ENCODE measurements around the gene GOLGA8K.
"Not testable (repeated sequence)": the region's sequence is repeated elsewhere in the genome, so short reads cannot be mapped to it uniquely, and the experiment has no call there.

The GOLGA8K gene, protein sequence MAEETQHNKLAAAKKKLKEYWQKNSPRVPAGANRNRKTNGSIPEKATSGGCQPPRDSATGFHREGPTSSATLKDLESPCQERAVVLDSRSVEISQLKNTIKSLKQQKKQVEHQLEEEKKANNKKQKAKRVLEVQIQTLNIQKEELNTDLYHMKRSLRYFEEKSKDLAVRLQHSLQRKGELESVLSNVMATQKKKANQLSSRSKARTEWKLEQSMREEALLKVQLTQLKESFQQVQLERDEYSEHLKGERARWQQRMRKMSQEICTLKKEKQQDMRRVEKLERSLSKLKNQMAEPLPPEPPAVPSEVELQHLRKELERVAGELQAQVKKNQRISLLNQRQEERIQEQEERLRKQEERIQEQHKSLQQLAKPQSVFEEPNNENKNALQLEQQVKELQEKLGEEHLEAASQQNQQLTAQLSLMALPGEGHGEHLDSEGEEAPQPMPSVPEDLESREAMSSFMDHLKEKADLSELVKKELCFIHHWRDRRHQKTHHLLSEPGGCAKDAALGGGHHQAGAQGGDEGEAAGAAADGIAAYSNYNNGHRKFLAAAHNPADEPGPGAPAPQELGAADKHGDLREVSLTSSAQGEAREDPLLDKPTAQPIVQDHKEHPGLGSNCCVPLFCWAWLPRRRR

GRCh38 chr15:32403192-32403591 is at the start of gene GOLGA8K:
Gene GOLGA8K, minus strand, starts transcription at chr15:32403292. Its CDS starts 98 bp downstream, at chr15:32403194.
- not testable (repeated sequence) for FAIRE-seq

DNA sequence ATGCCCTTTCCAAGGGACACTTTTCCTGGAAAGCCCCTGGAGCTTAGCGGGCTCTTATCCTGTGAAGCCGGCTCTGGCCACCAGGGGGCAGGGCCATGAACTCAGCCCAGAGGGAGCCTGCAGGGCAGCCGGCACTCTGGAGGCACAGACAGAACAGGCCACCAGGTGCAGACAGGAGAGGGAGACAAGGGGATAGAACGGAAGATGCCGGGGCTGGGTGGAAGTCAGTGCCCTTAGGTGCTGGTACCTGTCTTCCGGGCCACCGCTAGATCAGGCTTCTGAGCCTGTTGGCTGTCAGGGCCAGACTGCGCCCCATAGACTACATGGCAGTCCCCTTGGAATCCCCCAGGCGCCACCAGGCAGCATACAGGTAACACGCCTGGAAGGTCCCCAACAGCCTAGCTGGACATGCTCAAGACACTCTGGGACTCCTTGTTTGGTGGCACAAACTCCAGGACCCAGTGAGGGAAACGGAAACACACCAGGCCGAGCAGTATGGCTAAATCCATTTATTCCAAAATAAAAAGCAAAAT is 37.4 kb upstream of the GOLGA8K start:
- not testable (repeated sequence) for DNase-seq (ENCODE audit: insufficient read length, low spot score); FAIRE-seq

More at GRCh38 chr15:32403192-32403591, at the start of gene GOLGA8K:
- DNase-seq (ENCODE audit: insufficient read length, low spot score) = not testable (repeated sequence)

GRCh38 chr15:32434102-32434963 is 31.2 kb upstream of the GOLGA8K start:
- FAIRE-seq; DNase-seq (ENCODE audit: insufficient read length, low spot score): not testable (repeated sequence)

GRCh38 chr15:32427635-32428034 is 24.5 kb upstream of the GOLGA8K start:
- not testable (repeated sequence) for DNase-seq (ENCODE audit: insufficient read length, low spot score); FAIRE-seq

DNA sequence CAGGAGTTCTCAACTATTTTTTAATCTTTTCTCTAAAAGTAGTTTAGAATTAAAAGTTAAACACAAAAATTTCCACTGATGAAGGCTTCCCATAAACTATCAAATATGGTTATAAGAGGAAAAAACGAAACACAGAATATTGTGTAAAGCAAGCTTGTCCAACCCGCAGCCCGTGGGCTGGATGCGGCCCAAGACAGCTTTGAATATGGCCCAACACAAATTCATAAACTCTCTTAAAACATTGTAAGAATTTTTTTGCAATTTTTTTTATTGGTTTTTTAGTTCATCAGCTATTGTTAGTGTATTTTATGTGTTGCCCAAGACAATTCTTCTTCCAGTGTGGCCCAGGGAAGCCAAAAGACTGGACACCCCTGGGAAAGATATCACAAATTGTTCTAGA is 23.4 kb upstream of the GOLGA8K start:
- not testable (repeated sequence) for DNase-seq (ENCODE audit: insufficient read length, low spot score); FAIRE-seq

- DNase-seq (ENCODE audit: insufficient read length, low spot score); FAIRE-seq: not testable (repeated sequence)
Observed at GRCh38 chr15:32407903-32408302, 4.8 kb upstream of the GOLGA8K start.

DNA sequence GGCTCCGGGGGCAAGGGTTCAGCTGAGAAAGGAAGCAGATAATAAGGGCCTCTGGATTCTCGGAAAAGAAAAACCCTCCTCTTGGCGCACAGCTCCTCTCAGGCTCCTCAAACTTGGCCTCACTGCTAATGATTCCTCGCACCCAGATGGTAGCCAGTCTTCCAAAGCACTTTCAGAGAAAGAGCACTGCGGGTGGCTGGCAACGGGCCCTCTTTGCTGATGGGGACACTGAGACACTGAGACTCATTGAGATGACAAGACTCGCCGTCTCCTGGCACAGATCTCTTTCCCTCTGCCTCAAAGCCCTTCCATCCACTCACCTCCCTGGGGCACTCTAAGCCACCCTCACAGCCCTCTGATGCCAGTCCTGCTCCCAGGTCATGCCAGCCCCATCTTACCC is 6.6 kb downstream of the GOLGA8K start:
- not testable (repeated sequence) for DNase-seq (ENCODE audit: insufficient read length, low spot score); FAIRE-seq

- DNase-seq (ENCODE audit: insufficient read length, low spot score); FAIRE-seq: not testable (repeated sequence)
Observed at GRCh38 chr15:32394745-32395144, 8.3 kb downstream of the GOLGA8K start.

- not testable (repeated sequence) for FAIRE-seq; DNase-seq (ENCODE audit: insufficient read length, low spot score)
Observed at GRCh38 chr15:32388050-32388648, 14.9 kb downstream of the GOLGA8K start.

DNA sequence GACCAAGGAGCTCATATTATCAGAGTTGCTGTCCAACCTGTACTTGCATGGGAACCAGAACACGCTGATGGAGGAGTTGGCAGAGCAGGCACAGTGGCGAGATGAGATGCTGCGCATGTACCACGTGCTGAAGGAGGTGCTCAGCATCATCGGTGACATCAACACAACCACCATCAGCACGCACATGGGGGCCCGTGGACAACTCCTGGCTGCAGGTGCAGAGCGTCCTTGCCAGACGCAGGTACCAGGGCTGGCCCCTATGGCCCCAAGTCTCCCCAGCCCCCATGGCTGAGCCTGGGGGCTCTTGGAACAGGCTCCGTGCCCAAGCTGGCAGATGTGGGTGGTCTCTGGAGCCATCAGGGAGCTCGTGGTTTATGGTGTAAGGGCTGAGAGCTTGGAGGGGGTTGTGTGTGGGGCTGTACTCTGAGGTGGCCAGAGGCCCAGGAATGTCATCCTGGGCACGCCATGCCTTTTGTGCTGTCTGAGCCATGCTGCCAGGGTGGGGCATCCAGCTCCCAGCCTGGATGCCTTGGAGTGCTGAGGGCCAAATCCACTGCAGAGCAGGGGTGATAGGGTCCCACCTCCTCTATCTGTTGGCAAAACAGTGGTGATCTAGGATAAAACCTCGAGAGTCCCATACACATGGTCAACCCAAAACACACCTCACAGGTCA is 17.1 kb downstream of the GOLGA8K start:
- DNase-seq (ENCODE audit: insufficient read length, low spot score); FAIRE-seq: not testable (repeated sequence)

DNA sequence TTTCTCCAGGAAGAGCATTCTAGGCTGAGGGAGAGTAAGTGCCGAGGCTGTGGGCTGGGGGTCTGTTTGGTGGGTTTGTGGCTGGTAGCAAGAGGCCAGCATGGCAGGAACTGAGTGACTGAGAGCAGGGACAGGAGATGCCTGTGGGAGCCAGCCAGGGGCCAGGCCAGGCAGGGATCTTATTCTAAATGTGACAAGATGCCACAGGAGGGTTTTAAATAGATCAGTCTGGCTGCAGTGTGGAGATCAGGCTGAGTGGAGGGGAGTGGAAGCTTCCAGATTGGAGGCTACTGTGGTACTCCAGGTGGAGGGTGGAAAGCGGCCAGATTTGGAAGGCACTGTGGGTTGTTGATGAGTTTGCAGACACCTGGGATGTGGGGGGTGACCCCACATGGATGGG is 28.9 kb downstream of the GOLGA8K start:
- DNase-seq (ENCODE audit: insufficient read length, low spot score); FAIRE-seq: not testable (repeated sequence)

DNA sequence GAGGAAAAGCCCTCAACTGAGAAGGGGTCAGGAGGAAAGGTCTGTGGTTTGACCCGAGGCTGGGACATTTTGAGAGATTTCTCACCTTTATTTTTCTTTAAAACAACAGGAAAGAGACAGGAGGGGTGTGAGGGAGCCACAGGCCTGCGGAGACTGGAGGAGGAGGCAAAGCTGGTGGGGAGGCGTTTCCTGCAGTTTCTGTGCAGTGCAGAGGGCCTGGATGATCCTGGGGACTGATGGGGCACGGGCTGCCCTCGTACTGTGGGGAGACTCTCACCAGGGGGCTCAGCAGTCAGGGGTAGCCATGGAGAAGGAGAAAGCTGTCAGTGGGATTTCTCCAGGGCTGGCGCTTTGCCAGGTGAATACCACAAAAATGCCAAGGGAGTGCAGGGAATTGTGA is 29.4 kb downstream of the GOLGA8K start:
- not testable (repeated sequence) for DNase-seq (ENCODE audit: insufficient read length, low spot score); FAIRE-seq

GRCh38 chr15:32372075-32372474 is 31.0 kb downstream of the GOLGA8K start:
- DNase-seq (ENCODE audit: insufficient read length, low spot score); FAIRE-seq: not testable (repeated sequence)

GRCh38 chr15:32370526-32370925 is 32.6 kb downstream of the GOLGA8K start:
- not testable (repeated sequence) for DNase-seq (ENCODE audit: insufficient read length, low spot score); FAIRE-seq

DNA sequence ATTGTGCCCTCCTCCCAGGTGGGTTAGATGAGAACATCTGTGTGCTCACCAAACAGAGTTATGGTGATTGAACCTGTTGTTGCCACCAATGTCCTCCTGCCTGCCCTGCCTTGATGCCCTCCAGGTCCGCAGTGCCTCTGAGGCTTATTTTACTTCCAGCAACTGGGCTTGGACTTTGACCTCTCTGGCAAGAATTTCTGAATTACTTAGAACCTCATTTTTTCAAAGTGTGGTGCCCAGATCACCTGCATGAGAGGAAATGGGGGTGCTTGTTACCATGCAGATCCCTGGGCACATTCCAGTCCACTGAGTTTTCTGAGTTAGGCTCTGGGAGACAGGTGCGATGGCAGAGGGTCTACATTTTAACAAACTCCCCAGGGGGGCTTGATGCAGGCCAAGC is 33.0 kb downstream of the GOLGA8K start:
- DNase-seq (ENCODE audit: insufficient read length, low spot score); FAIRE-seq: not testable (repeated sequence)

- not testable (repeated sequence) for DNase-seq (ENCODE audit: insufficient read length, low spot score); FAIRE-seq
Observed at GRCh38 chr15:32366492-32366891, 36.6 kb downstream of the GOLGA8K start.

DNA sequence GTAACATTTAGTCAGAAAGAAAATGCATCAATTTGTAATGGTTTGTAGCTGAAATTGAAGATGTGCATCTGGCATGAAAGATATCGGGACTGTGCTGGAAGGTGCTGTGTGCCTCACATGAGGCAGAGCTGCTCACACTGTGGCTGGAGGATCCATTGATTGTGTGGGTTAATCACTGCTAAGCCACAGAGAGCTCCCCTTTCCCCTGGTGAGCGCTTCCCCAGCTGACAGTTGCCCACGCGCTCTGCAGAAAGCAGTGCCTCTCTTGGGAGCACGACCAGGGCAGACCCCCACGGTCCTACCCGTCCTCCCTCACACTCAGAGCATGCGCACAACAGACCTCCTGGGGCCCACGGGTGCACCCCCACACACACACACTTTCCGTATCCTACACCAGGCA is 37.1 kb downstream of the GOLGA8K start:
- FAIRE-seq; DNase-seq (ENCODE audit: insufficient read length, low spot score): not testable (repeated sequence)

- not testable (repeated sequence) for DNase-seq (ENCODE audit: insufficient read length, low spot score); FAIRE-seq
Observed at GRCh38 chr15:32364944-32365343, 38.1 kb downstream of the GOLGA8K start.

GRCh38 chr15:32363449-32363848 is 39.6 kb downstream of the GOLGA8K start:
- not testable (repeated sequence) for FAIRE-seq; DNase-seq (ENCODE audit: insufficient read length, low spot score)
